Heart left ventricle (tissue), 16 donors: ENCODE measurements around the gene CDK10. TPM values are rescaled to one million over a fixed set of nuclear protein-coding genes. Genes with fewer than 3 reads are reported as not detected.
A peak's percentile ranks its signal among the peaks of the same experiment; 100 is the strongest.
"Not testable (repeated sequence)": the region's sequence is repeated elsewhere in the genome, so short reads cannot be mapped to it uniquely, and the experiment has no call there.

Experiments
- ATAC-seq, 4 donors: fragments of 200-7000 bp; cut with Tn5 transposase; one replicate each; pipeline ENCODE4 v1.9.1; 2020 to 2022; ENCODE audit warnings: moderate library complexity in 4 of 4, mild to moderate bottlenecking in 3 of 4, moderate number of reproducible peaks in 1 of 4
- DNase-seq, 5 donors: peaks; one replicate each; pipeline ENCODE4 v3.0.0-alpha.2; 2020
- H3K27ac ChIP-seq, 12 donors: fragments of 200-600 bp; sonication (generic) in 4 of 12; one replicate each; pipeline versions ENCODE4 v1.5.0 to v1.8.0; 2016 to 2022; ENCODE audit warnings: mild to moderate bottlenecking in 2 of 12
- H3K27me3 ChIP-seq, 9 donors: fragments of 200-600 bp; sonication (generic) in 2 of 9; one replicate each; pipeline versions ENCODE4 v1.5.1 to v1.8.0; 2016 to 2022; ENCODE audit warnings: mild to moderate bottlenecking in 3 of 9
- H3K36me3 ChIP-seq, 9 donors: fragments of 200-600 bp; sonication (generic) in 2 of 9; one replicate each; pipeline versions ENCODE4 v1.5.0 to v1.8.0; 2018 to 2022; ENCODE audit warnings: mild to moderate bottlenecking in 2 of 9
- H3K4me1 ChIP-seq, 12 donors: fragments of 200-600 bp; sonication (generic) in 4 of 12; one replicate each; pipeline versions ENCODE4 v1.5.0 to v1.8.0; 2016 to 2022; ENCODE audit warnings: mild to moderate bottlenecking in 3 of 12
- H3K4me3 ChIP-seq, 12 donors: fragments of 200-600 bp; sonication (generic) in 4 of 12; one replicate each; pipeline versions ENCODE4 v1.5.0 to v1.8.0; 2017 to 2022; ENCODE audit warnings: mild to moderate bottlenecking in 9 of 12, moderate library complexity in 4 of 12
- H3K9me3 ChIP-seq, 12 donors: fragments of 200-600 bp; sonication (generic) in 4 of 12; one replicate each; pipeline versions ENCODE4 v1.5.0 to v1.8.0; 2016 to 2022; ENCODE audit warnings: mild to moderate bottlenecking in 1 of 12
- CTCF ChIP-seq, 12 donors: fragments of 200-600 bp; sonication (generic) in 4 of 12; IDR thresholded peaks; one replicate each; pipeline versions ENCODE4 v1.5.0 to v1.8.0; 2018 to 2022; ENCODE audit warnings: antibody characterized with exemption in 12 of 12, mild to moderate bottlenecking in 5 of 12
- POLR2A ChIP-seq, 2 donors: fragments of 450-650 bp; IDR thresholded peaks; one replicate each; pipeline ENCODE4 v1.6.1; 2017; ENCODE audit warnings: antibody characterized with exemption in 2 of 2, mild to moderate bottlenecking in 2 of 2, moderate library complexity in 2 of 2
- WGBS, 4 donors: extraction: QIAGEN DNeasy Blood & Tissue Kit in 2 of 4; methylation state at CpG; one replicate each; pipeline versions ENCODE4 v1.1.5 to v1.1.7; 2013 to 2018; 5-methylcytosine and 5-hydroxymethylcytosine counted together
- intact Hi-C, 10 donors: fragments of 100-400 bp; cut with DNase I; formaldehyde crosslinking; loops; one replicate each; pipeline versions ENCODE4 v1.11.1 to v1.14.2; 2022
- polyA plus RNA-seq, 2 donors: library from polyadenylated mRNA; stranded (reverse); fragments of 200-250 nt; gene quantifications; one replicate each; pipeline ENCODE4 v1.2.3, GENCODE V29; 2013
- total RNA-seq, 9 donors: library from RNA; depleted of rRNA in 2 of 9; stranded (reverse); fragments of >200 nt in 2 of 9; fragmentation: NEBNext Ultra II Directional in 3 of 9; extraction: Animal tissue kit (Norgen Biotek cat#: 25700) in 3 of 9; gene quantifications; one replicate each; pipeline versions ENCODE4 v1.1.0 to v1.2.4, GENCODE V29; 2016 to 2023
- donor health status: ischemic (EF 13 %, LVEDD 7.1; RV severe dilation, severe dysfunction).
- donor health status: healthy with polysubstance abuse.
- donor health status: DM: no; HTN: yes; CAD: no.
- donor health status: DM: no; HTN: no; CAD: no.
- donor health status: ischemic (EF 25% LVEDD 6.9; RV normal size, moderate dysfunction).
- donor health status: ischemic (EF 25% LVEDD 5.7; RV mildly dilated, moderate dysfunction).
- donor health status: healthy.
- donor health status: DM: yes; HTN: yes; CAD: no.
- donor health status: ischemic (EF 35%, LVEDD 5.7; RV mildly dilated, moderate dysfunction).
- donor health status: nonischemic (EF 11% LVEDD 7.7; RV severe dilation, severe dysfunction).
- donor health status: DM: yes; HTN: yes; CAD: no.
- donor health status: PGD.
- donor health status: ischemic (EF 29% LVEDD 5.4; RV normal size, mild dysfunction).
- donor health status: nonischemic (EF 23%, LVEDD 6.1; RV moderate dilation, normal function).

Gene CDK10
- total and polyA plus RNA-seq, 11 donors = 16.1 to 31.4 (median 21.5) TPM

GRCh38 chr16:89670496-89671431 is 15.7 kb upstream of the CDK10 start:
- Histone ChIP-seq H3K27ac (no peak overlapping the region), H3K4me1 (no peaks in the 10 kb centered on the region), H3K36me3 (no peaks in the 10 kb centered on the region), H3K27me3 (no peaks in the 10 kb centered on the region), H3K9me3 (no peaks in the 10 kb centered on the region), H3K4me3 (no peak overlapping the region)
- 90 to 94% (median 90%) methylated on average over 10 of the region's 10 CpGs for WGBS, 4 donors
- TF ChIP-seq POLR2A (IDR thresholded peaks at IDR 0.05) (no peak), CTCF (IDR thresholded peaks at IDR 0.05) (no peak)
- intact Hi-C loops = no loop called here
- no peak for ATAC-seq
- no peak for DNase-seq

GRCh38 chr16:89671565-89671964 is 14.9 kb upstream of the CDK10 start:
- WGBS, 4 donors = 87 to 94% (median 92%) methylated on average over 4 of the region's 4 CpGs
- H3K4me1 ChIP-seq, H3K4me3 ChIP-seq, H3K9me3 ChIP-seq, DNase-seq, H3K27me3 ChIP-seq, H3K36me3 ChIP-seq, ATAC-seq, intact Hi-C loops: not testable (repeated sequence)
- H3K27ac ChIP-seq = peak overlapping the region in 1 of 12 donors; percentile 14

- peak in 1 of 4 donors; percentile 69 for ATAC-seq
- TF ChIP-seq POLR2A (IDR thresholded peaks at IDR 0.05) = no peak
- no peak for TF ChIP-seq CTCF (IDR thresholded peaks at IDR 0.05)
- H3K27me3 ChIP-seq = no peaks in the 10 kb centered on the region
- H3K4me1 ChIP-seq = no peaks in the 10 kb centered on the region
- WGBS, 4 donors = 71 to 80% (median 74%) methylated on average over 16 of the region's 16 CpGs
- H3K36me3 ChIP-seq = no peaks in the 10 kb centered on the region
- intact Hi-C loops = no loop called here
- no peaks in the 10 kb centered on the region for H3K9me3 ChIP-seq
- DNase-seq = no peak
- H3K4me3 ChIP-seq = peak overlapping the region in 5 of 12 donors; percentile 1 to 32 (median 14)
- peak overlapping the region in 11 of 12 donors; percentile 19 to 85 (median 64) for H3K27ac ChIP-seq
Measured at GRCh38 chr16:89672177-89672941, 14.1 kb upstream of the CDK10 start.

- no peaks in the 10 kb centered on the region for H3K36me3 ChIP-seq
- intact Hi-C loops = no loop called here
- no peak for ATAC-seq
- no peaks in the 10 kb centered on the region for H3K27me3 ChIP-seq
- 94 to 99% (median 96%) methylated on average over 2 of the region's 2 CpGs for WGBS, 4 donors
- no peak overlapping the region for H3K4me3 ChIP-seq
- no peak overlapping the region for H3K27ac ChIP-seq
- no peak for DNase-seq
- peaks cover 0 to 13% (median 0%) of the 10 kb centered on the region in 12 donors for H3K9me3 ChIP-seq
- no peak for TF ChIP-seq CTCF (IDR thresholded peaks at IDR 0.05)
- TF ChIP-seq POLR2A (IDR thresholded peaks at IDR 0.05) = no peak
- no peaks in the 10 kb centered on the region for H3K4me1 ChIP-seq
Measured at GRCh38 chr16:89678258-89678657, 8.2 kb upstream of the CDK10 start.
